ENCODE results near the gene C11orf24.

- TF ChIP-seq POLR2A (IDR thresholded peaks at IDR 0.05; ENCODE audit: low read length) = no peak
- TF ChIP-seq GATA1 (IDR thresholded peaks at IDR 0.05; ENCODE audit: low read depth, low read length) = no peak
Measured at GRCh38 chr11:68297494-68297811, 25.7 kb upstream of the C11orf24 start.
